HUDEP-2 (cell line): ENCODE results near the gene EPGN.
"Not testable (repeated sequence)": the region's sequence is repeated elsewhere in the genome, so short reads cannot be mapped to it uniquely, and the experiment has no call there.

Source experiments
- DNase-seq, 76 experiments: peaks; one replicate each; lab custom pipeline; 2025; ENCODE audit not compliant: unreplicated experiment in 76 of 76; lab: John Stamatoyannopoulos, UW

EPGN gene

GRCh38 chr4:74335341-74336021, 27.2 kb downstream of the EPGN start:
- no peak for DNase-seq

DNA sequence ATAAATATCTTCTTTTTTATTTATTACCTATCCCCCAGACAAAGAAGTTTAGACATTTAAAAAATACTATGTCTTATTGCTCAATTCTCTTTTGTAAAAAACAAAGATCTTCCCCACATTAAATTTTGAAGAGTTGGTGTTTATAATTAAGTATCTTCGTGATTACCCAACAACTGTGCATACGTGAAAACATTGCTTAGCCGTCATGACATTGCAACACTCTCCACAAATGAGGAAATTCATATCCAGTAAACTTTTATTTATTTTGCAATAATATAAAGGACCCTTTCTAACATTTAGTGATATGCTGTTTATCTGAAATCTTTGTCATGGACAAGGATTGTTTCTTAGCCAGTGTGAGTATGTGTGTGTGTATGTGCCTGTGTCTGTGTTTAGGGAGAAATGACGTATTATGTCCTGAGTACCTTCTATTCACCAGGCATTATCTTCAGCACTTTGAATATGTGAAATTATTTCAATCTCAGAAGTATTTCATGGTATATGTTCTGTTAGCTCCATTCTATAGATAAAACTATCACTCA, 30.6 kb downstream of the EPGN start:
- DNase-seq, result no peak

DNA sequence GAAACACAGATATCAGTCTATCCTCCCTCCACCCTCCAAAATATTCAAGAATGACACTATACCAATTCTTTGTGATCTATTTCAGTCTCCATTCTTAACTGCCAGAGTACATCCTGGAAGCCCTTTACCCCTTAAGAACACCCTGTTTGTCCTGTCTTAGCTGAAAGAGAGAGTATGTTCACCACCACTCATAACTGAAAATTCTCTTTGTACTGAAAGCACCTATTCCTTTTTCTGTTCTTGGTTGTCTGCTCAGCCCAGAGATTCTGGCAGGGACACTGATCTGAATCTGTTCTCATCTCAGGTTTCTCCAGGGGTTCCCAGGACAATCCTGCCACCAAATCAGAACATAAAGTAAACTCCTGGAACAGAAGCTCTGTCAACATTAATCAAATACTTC, 31.2 kb downstream of the EPGN start:
- no peak for DNase-seq

GRCh38 chr4:74340421-74340820, 32.2 kb downstream of the EPGN start:
- not testable (repeated sequence) for DNase-seq

DNA sequence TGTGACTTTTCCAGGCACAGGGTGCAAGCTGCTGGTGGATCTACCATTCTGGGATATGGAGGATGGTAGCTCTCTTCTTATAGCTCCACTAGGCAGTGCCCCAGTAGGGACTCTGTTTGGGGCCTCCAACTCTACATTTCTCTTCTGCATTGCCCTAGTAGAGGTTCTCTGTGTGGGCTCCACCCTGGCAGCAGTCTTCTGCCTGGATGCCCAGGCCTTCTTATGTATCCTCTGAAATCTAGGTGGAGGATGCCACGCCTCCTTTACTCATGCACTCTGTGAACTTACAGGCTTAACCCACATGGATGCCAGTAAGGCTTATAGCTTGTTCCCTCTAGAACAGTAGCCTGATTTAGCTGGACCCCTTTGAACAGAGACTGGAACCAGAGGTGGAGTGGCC, 35.8 kb downstream of the EPGN start:
- no peak for DNase-seq

DNA sequence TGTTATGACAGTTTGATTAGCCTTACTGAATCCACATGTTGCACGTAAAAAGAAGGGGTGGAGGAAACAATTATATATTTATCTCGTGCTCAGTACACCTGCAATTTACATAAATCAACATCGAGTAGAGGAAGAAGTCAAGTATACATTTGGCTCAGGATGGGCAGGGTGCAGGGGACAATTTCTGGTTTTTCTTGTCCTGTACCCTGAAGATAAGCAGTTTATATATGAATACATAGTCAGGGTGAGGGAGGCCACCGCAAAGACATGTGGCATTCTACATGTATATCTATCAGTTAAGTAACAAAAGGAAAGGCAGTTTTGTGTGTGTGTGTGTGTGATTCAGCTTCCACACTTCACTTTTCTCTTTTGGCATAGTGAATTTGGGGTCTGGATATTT, 45.6 kb downstream of the EPGN start:
- DNase-seq, result no peak

GRCh38 chr4:74357965-74358364, 49.7 kb downstream of the EPGN start:
- no peak for DNase-seq

DNA sequence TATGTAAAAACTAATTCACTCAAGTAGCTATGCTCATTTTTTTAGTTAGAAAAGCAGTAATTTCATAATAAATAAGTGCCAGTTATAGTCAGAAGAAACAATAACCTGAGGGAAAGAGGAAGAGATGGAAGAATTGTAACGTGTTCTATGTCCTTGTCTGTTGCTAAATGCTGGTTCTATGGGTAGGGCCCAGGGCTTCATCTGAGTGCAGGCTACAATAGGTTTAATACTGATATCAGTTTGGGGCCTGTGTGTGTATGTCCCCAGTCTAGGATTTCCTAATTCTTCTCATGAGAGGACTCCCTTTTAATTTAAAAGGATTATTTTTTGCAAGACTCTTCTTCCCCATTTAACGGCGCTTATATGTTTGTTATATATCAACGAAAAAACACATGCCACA, 53.4 kb downstream of the EPGN start:
- DNase-seq, result no peak

DNA sequence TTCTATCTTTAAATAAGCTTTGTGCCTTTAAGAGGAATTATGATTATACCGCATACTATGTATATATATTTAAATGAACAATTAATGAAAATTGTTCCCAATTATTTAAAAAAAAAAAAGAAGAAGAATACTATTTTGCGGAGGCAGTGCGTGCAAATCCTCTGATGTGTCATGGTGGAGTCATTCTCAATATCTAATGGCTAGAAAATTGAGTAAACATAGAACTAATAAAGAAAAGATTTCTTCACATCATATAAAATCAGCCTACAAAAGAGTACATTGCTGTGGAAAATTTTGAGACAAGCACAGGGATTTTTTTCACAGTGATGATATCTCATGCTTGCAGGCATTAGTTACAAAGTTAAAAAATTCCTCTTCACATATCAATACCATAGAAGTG, 54.1 kb downstream of the EPGN start:
- no peak for DNase-seq

DNA sequence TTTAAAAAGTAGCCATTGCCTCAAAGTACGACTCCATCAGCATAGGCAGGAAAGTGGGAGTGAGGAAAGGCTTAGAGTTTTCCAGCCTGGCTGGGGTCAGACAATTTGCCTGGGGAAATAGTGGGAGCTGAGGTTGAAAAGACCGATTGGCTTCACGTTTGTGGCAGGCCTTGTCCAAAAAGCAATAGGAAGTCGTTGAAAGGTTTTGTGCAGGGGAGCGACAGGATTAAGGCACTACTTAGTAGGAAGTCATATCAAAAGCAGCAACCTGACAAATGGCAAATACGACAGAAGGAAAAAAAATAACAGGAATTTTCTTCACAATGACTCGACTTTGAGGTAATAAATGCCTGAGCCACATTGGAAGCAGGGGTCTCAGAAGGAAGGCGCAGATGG, 56.0 kb downstream of the EPGN start:
- DNase-seq, result no peak

DNA sequence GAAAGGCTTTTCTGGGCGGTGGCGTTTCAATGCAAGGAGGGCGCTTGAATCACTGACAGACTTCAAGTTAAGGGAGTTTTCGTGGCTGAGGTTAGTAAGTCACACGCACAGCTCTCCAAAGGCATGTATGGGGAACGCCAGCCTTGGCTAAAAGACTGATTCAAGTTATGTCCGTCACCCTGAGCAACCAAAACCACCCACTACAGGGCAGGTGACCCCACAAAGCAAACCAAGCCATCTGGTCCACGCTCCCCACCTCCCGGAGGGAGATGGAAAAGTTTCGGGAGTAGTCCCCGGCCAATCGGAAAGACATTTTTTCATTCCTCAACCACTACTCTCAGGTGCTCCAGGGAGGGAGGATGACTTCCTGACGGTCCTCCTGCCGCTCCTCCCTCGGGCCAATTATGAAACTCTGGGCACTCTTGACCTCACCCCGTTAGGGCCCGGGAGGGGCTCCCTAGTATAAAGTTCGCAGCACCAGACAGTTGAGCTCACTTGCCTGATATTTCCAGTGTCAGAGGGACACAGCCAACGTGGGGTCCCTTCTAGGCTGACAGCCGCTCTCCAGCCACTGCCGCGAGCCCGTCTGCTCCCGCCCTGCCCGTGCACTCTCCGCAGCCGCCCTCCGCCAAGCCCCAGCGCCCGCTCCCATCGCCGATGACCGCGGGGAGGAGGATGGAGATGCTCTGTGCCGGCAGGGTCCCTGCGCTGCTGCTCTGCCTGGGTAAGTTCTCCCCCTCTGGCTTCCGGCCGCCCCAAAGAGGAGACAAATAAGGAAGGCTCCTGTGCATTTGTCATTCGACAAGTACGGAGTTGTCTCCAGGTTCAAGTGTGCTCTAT, 56.6 kb downstream of the EPGN start, which contains the start of gene EREG:
TSS of gene EREG (plus strand) at position 494 of the 840 bp plus-strand sequence. CDS start at position 658, 164 bp downstream.
- peak in 1 of 76 experiments; percentile 0 for DNase-seq

GRCh38 chr4:74365761-74366160, 57.5 kb downstream of the EPGN start:
- no peak for DNase-seq
